Activated naive CD4-positive, alpha-beta T cell treated with anti-CD3 and anti-CD28 coated beads, Interleukin-2, amount 50 U/mL, for 24 hours (primary cell): ENCODE measurements around the gene MTHFS.
"Not testable (repeated sequence)": the region's sequence is repeated elsewhere in the genome, so short reads cannot be mapped to it uniquely, and the experiment has no call there.

Source experiments
- H3K27ac Mint-ChIP-seq: one replicate; pipeline ENCODE4 v1.8.0; 2021; ENCODE audit warnings: mild to moderate bottlenecking, mixed read lengths
- H3K27me3 Mint-ChIP-seq: one replicate; pipeline ENCODE4 v1.8.0; 2021; ENCODE audit warnings: mixed read lengths
- H3K36me3 Mint-ChIP-seq: one replicate; pipeline ENCODE4 v1.8.0; 2021; ENCODE audit warnings: mixed read lengths
- H3K4me1 Mint-ChIP-seq: one replicate; pipeline ENCODE4 v1.8.0; 2021; ENCODE audit warnings: mixed read lengths
- H3K4me3 Mint-ChIP-seq: one replicate; pipeline ENCODE4 v1.8.0; 2021; ENCODE audit warnings: mild to moderate bottlenecking, mixed read lengths
- H3K9me3 Mint-ChIP-seq: one replicate; pipeline ENCODE4 v1.8.0; 2021; ENCODE audit warnings: mixed read lengths

MTHFS gene

GRCh38 chr15:79898786-79899185, 2.0 kb upstream of the MTHFS start:
- H3K9me3 Mint-ChIP-seq, H3K27me3 Mint-ChIP-seq, H3K4me3 Mint-ChIP-seq, H3K27ac Mint-ChIP-seq: not testable (repeated sequence)
- H3K4me1 Mint-ChIP-seq: peaks cover 40% of the 10 kb centered on the region
- peaks cover 15% of the 10 kb centered on the region for H3K36me3 Mint-ChIP-seq

- Mint-ChIP-seq H3K4me3 (peak overlapping the region; percentile 31), H3K9me3 (no peaks in the 10 kb centered on the region), H3K27ac (no peak overlapping the region), H3K4me1 (peaks cover 39% of the 10 kb centered on the region), H3K27me3 (no peaks in the 10 kb centered on the region), H3K36me3 (peaks cover 13% of the 10 kb centered on the region)
These were observed 1.6 kb upstream of the MTHFS start for GRCh38 chr15:79898369-79898768.

- H3K27me3 Mint-ChIP-seq: no peaks in the 10 kb centered on the region
- H3K27ac Mint-ChIP-seq: peak overlapping the region; percentile 98
- peak overlapping the region; percentile 90 for H3K4me3 Mint-ChIP-seq
- peaks cover 13% of the 10 kb centered on the region for H3K36me3 Mint-ChIP-seq
- H3K4me1 Mint-ChIP-seq: peaks cover 39% of the 10 kb centered on the region
- no peaks in the 10 kb centered on the region for H3K9me3 Mint-ChIP-seq
These were observed 893 bp upstream of the MTHFS start for GRCh38 chr15:79897701-79898113.

- Mint-ChIP-seq H3K27ac (peak overlapping the region; percentile 98), H3K27me3 (no peaks in the 10 kb centered on the region), H3K36me3 (peaks cover 12% of the 10 kb centered on the region), H3K4me3 (peak overlapping the region; percentile 90), H3K4me1 (peaks cover 40% of the 10 kb centered on the region), H3K9me3 (no peaks in the 10 kb centered on the region)
These were observed 515 bp upstream of the MTHFS start for GRCh38 chr15:79897380-79897678.

GRCh38 chr15:79896131-79896633, 632 bp downstream of the MTHFS start:
- Mint-ChIP-seq H3K27ac (peak overlapping the region; percentile 99), H3K27me3 (no peaks in the 10 kb centered on the region), H3K4me3 (peak overlapping the region; percentile 98), H3K4me1 (peaks cover 45% of the 10 kb centered on the region), H3K9me3 (no peaks in the 10 kb centered on the region), H3K36me3 (peaks cover 16% of the 10 kb centered on the region)

- Mint-ChIP-seq H3K4me1 (peaks cover 74% of the 10 kb centered on the region), H3K4me3 (no peak overlapping the region)
These were observed 9.5 kb downstream of the MTHFS start for GRCh38 chr15:79887054-79887930.

GRCh38 chr15:79886124-79886523, 10.7 kb downstream of the MTHFS start:
- Mint-ChIP-seq H3K9me3 (no peaks in the 10 kb centered on the region), H3K27ac (no peak overlapping the region), H3K36me3 (peaks cover 49% of the 10 kb centered on the region), H3K4me1 (peaks cover 74% of the 10 kb centered on the region), H3K4me3 (no peak overlapping the region), H3K27me3 (no peaks in the 10 kb centered on the region)

More at GRCh38 chr15:79887054-79887930, 9.5 kb downstream of the MTHFS start:
- H3K27ac Mint-ChIP-seq: no peak overlapping the region
- peaks cover 51% of the 10 kb centered on the region for H3K36me3 Mint-ChIP-seq
- H3K27me3 Mint-ChIP-seq: no peaks in the 10 kb centered on the region
- H3K9me3 Mint-ChIP-seq: no peaks in the 10 kb centered on the region

GRCh38 chr15:79884204-79884596, 12.6 kb downstream of the MTHFS start:
- H3K27ac Mint-ChIP-seq: no peak overlapping the region
- H3K9me3 Mint-ChIP-seq: peaks cover 4% of the 10 kb centered on the region
- peaks cover 60% of the 10 kb centered on the region for H3K36me3 Mint-ChIP-seq
- H3K4me3 Mint-ChIP-seq: no peak overlapping the region
- peaks cover 59% of the 10 kb centered on the region for H3K4me1 Mint-ChIP-seq
- H3K27me3 Mint-ChIP-seq: no peaks in the 10 kb centered on the region

- Mint-ChIP-seq H3K4me1 (peaks cover 59% of the 10 kb centered on the region), H3K36me3 (peaks cover 62% of the 10 kb centered on the region), H3K27me3 (no peaks in the 10 kb centered on the region), H3K4me3 (no peak overlapping the region), H3K27ac (no peak overlapping the region), H3K9me3 (peaks cover 4% of the 10 kb centered on the region)
These were observed 13.1 kb downstream of the MTHFS start for GRCh38 chr15:79883579-79884203.

- no peak overlapping the region for H3K4me3 Mint-ChIP-seq
- H3K4me1 Mint-ChIP-seq: peaks cover 42% of the 10 kb centered on the region
- H3K9me3 Mint-ChIP-seq: peaks cover 4% of the 10 kb centered on the region
- H3K36me3 Mint-ChIP-seq: peaks cover 66% of the 10 kb centered on the region
- no peak overlapping the region for H3K27ac Mint-ChIP-seq
- no peaks in the 10 kb centered on the region for H3K27me3 Mint-ChIP-seq
These were observed 15.1 kb downstream of the MTHFS start for GRCh38 chr15:79881668-79882067.

GRCh38 chr15:79881254-79881653, 15.6 kb downstream of the MTHFS start:
- Mint-ChIP-seq H3K27me3 (no peaks in the 10 kb centered on the region), H3K4me1 (peaks cover 42% of the 10 kb centered on the region), H3K36me3 (peaks cover 69% of the 10 kb centered on the region), H3K27ac (peak overlapping the region; percentile 17), H3K4me3 (no peak overlapping the region), H3K9me3 (peaks cover 4% of the 10 kb centered on the region)

GRCh38 chr15:79878078-79878705, 18.6 kb downstream of the MTHFS start:
- peaks cover 11% of the 10 kb centered on the region for H3K9me3 Mint-ChIP-seq
- no peak overlapping the region for H3K4me3 Mint-ChIP-seq
- peaks cover 20% of the 10 kb centered on the region for H3K4me1 Mint-ChIP-seq
- peaks cover 73% of the 10 kb centered on the region for H3K36me3 Mint-ChIP-seq
- H3K27me3 Mint-ChIP-seq: no peaks in the 10 kb centered on the region
- H3K27ac Mint-ChIP-seq: no peak overlapping the region

- no peaks in the 10 kb centered on the region for H3K27me3 Mint-ChIP-seq
- H3K27ac Mint-ChIP-seq: no peak overlapping the region
- H3K4me3 Mint-ChIP-seq: no peak overlapping the region
- H3K4me1 Mint-ChIP-seq: peaks cover 26% of the 10 kb centered on the region
- peaks cover 74% of the 10 kb centered on the region for H3K36me3 Mint-ChIP-seq
- peaks cover 11% of the 10 kb centered on the region for H3K9me3 Mint-ChIP-seq
These were observed 21.6 kb downstream of the MTHFS start for GRCh38 chr15:79875213-79875612.

- Mint-ChIP-seq H3K27ac (no peak overlapping the region), H3K27me3 (no peaks in the 10 kb centered on the region), H3K4me3 (no peak overlapping the region), H3K36me3 (peaks cover 64% of the 10 kb centered on the region), H3K4me1 (peaks cover 27% of the 10 kb centered on the region), H3K9me3 (peaks cover 7% of the 10 kb centered on the region)
These were observed 22.6 kb downstream of the MTHFS start for GRCh38 chr15:79874242-79874641.

- H3K27ac Mint-ChIP-seq: no peak overlapping the region
- no peaks in the 10 kb centered on the region for H3K27me3 Mint-ChIP-seq
- peaks cover 55% of the 10 kb centered on the region for H3K36me3 Mint-ChIP-seq
- peaks cover 38% of the 10 kb centered on the region for H3K4me1 Mint-ChIP-seq
- peaks cover 7% of the 10 kb centered on the region for H3K9me3 Mint-ChIP-seq
- H3K4me3 Mint-ChIP-seq: no peak overlapping the region
These were observed 24.3 kb downstream of the MTHFS start for GRCh38 chr15:79872358-79873017.
